ENCODE results near the gene CRYGC. TPM values are rescaled to one million over a fixed set of nuclear protein-coding genes. Genes with fewer than 3 reads are reported as not detected.
"Not testable (repeated sequence)": the region's sequence is repeated elsewhere in the genome, so short reads cannot be mapped to it uniquely, and the experiment has no call there.

Gene CRYGC
- total and polyA plus RNA-seq, 7 experiments from 2014 or later, result not detected

- H3K4me3 Mint-ChIP-seq; H3K36me3 ChIP-seq (ENCODE audit: control insufficient read depth in 2 of 3, insufficient read depth in 3 of 3, low read length in 3 of 3); H3K27me3 Mint-ChIP-seq; H3K4me3 ChIP-seq (ENCODE audit: low read length); H3K9me3 ChIP-seq (ENCODE audit: control insufficient read depth in 2 of 3, low read length in 3 of 3); intact Hi-C loops (cut with micrococcal nuclease); H3K27ac ChIP-seq (ENCODE audit: low read depth, low read length); H3K4me1 Mint-ChIP-seq; H3K27ac Mint-ChIP-seq; H3K4me1 ChIP-seq (ENCODE audit: control insufficient read depth in 2 of 2, insufficient read depth in 2 of 2, low read length in 2 of 2); H3K27me3 ChIP-seq (ENCODE audit: control insufficient read depth in 2 of 2, insufficient read depth in 2 of 2, low read length in 2 of 2); DNase-seq; ATAC-seq; CTCF ChIA-PET; POLR2A ChIA-PET; H3K36me3 Mint-ChIP-seq: not testable (repeated sequence)
- H3K9me3 Mint-ChIP-seq, result peaks cover 0 to 17% (median 4%) of the 10 kb centered on the region in 11 donors
These were observed 8.7 kb upstream of the CRYGC start for GRCh38 chr2:208138334-208138733.

GRCh38 chr2:208136716-208137094, 7.1 kb upstream of the CRYGC start:
- H3K27me3 ChIP-seq (ENCODE audit: control insufficient read depth in 2 of 2, insufficient read depth in 2 of 2, low read length in 2 of 2), result no peaks in the 10 kb centered on the region
- no peak overlapping the region for H3K27ac ChIP-seq (ENCODE audit: low read depth, low read length)
- Mint-ChIP-seq H3K9me3 (peaks cover 0 to 17% (median 4%) of the 10 kb centered on the region in 11 donors), H3K27ac (no peak overlapping the region), H3K36me3 (peaks cover 0 to 4% (median 0%) of the 10 kb centered on the region in 5 donors), H3K4me1 (peaks cover 0 to 7% (median 0%) of the 10 kb centered on the region in 7 donors), H3K27me3 (peaks cover 2 to 6% (median 5%) of the 10 kb centered on the region in 5 donors), H3K4me3 (no peak overlapping the region)
- DNase-seq (no peak), ATAC-seq (no peak)
- POLR2A ChIA-PET, result no interaction called here
- no peak overlapping the region for H3K4me3 ChIP-seq (ENCODE audit: low read length)
- H3K4me1 ChIP-seq (ENCODE audit: control insufficient read depth in 2 of 2, insufficient read depth in 2 of 2, low read length in 2 of 2), result peaks cover 0 to 4% of the 10 kb centered on the region in 2 donors
- H3K9me3 ChIP-seq (ENCODE audit: control insufficient read depth in 2 of 3, low read length in 3 of 3), result no peaks in the 10 kb centered on the region
- intact Hi-C loops (cut with micrococcal nuclease), result no loop called here
- CTCF ChIA-PET, result no interaction called here
- H3K36me3 ChIP-seq (ENCODE audit: control insufficient read depth in 2 of 3, insufficient read depth in 3 of 3, low read length in 3 of 3), result no peaks in the 10 kb centered on the region

GRCh38 chr2:208135794-208136715, 6.4 kb upstream of the CRYGC start:
- Mint-ChIP-seq H3K36me3 (peaks cover 0 to 4% (median 0%) of the 10 kb centered on the region in 5 donors), H3K27me3 (peaks cover 2 to 6% (median 5%) of the 10 kb centered on the region in 5 donors), H3K4me1 (peaks cover 0 to 7% (median 0%) of the 10 kb centered on the region in 7 donors), H3K27ac (no peak overlapping the region), H3K9me3 (peaks cover 0 to 17% (median 4%) of the 10 kb centered on the region in 11 donors), H3K4me3 (no peak overlapping the region)
- Histone ChIP-seq H3K4me3 (ENCODE audit: low read length) (no peak overlapping the region), H3K9me3 (ENCODE audit: control insufficient read depth in 2 of 3, low read length in 3 of 3) (no peaks in the 10 kb centered on the region), H3K4me1 (ENCODE audit: control insufficient read depth in 2 of 2, insufficient read depth in 2 of 2, low read length in 2 of 2) (peaks cover 0 to 4% of the 10 kb centered on the region in 2 donors), H3K27ac (ENCODE audit: low read depth, low read length) (no peak overlapping the region), H3K27me3 (ENCODE audit: control insufficient read depth in 2 of 2, insufficient read depth in 2 of 2, low read length in 2 of 2) (no peaks in the 10 kb centered on the region), H3K36me3 (ENCODE audit: control insufficient read depth in 2 of 3, insufficient read depth in 3 of 3, low read length in 3 of 3) (no peaks in the 10 kb centered on the region)
- DNase-seq (no peak), ATAC-seq (no peak)
- ChIA-PET POLR2A (no interaction called here), CTCF (no interaction called here)
- intact Hi-C loops (cut with micrococcal nuclease), result no loop called here

GRCh38 chr2:208134928-208135586, 5.4 kb upstream of the CRYGC start:
- H3K4me3 Mint-ChIP-seq, result peak overlapping the region in 1 of 10 donors; percentile 33
- CTCF ChIA-PET, result no interaction called here

GRCh38 chr2:208130712-208131110, 1.1 kb upstream of the CRYGC start:
- no peaks in the 10 kb centered on the region for H3K9me3 ChIP-seq (ENCODE audit: control insufficient read depth in 2 of 3, low read length in 3 of 3)
- peaks cover 0 to 7% (median 0%) of the 10 kb centered on the region in 7 donors for H3K4me1 Mint-ChIP-seq
- ATAC-seq (no peak), DNase-seq (no peak)
- no peak overlapping the region for H3K4me3 ChIP-seq (ENCODE audit: low read length)
- intact Hi-C loops (cut with micrococcal nuclease), result no loop called here
- peaks cover 7 to 22% (median 16%) of the 10 kb centered on the region in 5 donors for H3K27me3 Mint-ChIP-seq
- H3K9me3 Mint-ChIP-seq, result peaks cover 0 to 5% (median 0%) of the 10 kb centered on the region in 11 donors
- no peaks in the 10 kb centered on the region for H3K27me3 ChIP-seq (ENCODE audit: control insufficient read depth in 2 of 2, insufficient read depth in 2 of 2, low read length in 2 of 2)
- no peak overlapping the region for H3K27ac ChIP-seq (ENCODE audit: low read depth, low read length)
- peaks cover 0 to 4% of the 10 kb centered on the region in 2 donors for H3K4me1 ChIP-seq (ENCODE audit: control insufficient read depth in 2 of 2, insufficient read depth in 2 of 2, low read length in 2 of 2)
- POLR2A ChIA-PET, result interaction anchor here (0.6 kb wide), 1 partner anchor 129 kb away, joined by 4 read pairs; no protein-coding TSS in a partner anchor
- H3K36me3 Mint-ChIP-seq, result no peaks in the 10 kb centered on the region
- no peak overlapping the region for H3K27ac Mint-ChIP-seq
- CTCF ChIA-PET, result no interaction called here
- H3K4me3 Mint-ChIP-seq, result no peak overlapping the region
- no peaks in the 10 kb centered on the region for H3K36me3 ChIP-seq (ENCODE audit: control insufficient read depth in 2 of 3, insufficient read depth in 3 of 3, low read length in 3 of 3)

More at GRCh38 chr2:208134928-208135586, 5.4 kb upstream of the CRYGC start:
- H3K27ac ChIP-seq (ENCODE audit: low read depth, low read length), result no peak overlapping the region
- H3K4me3 ChIP-seq (ENCODE audit: low read length), result no peak overlapping the region
- Mint-ChIP-seq H3K27ac (no peak overlapping the region), H3K9me3 (peaks cover 0 to 17% (median 4%) of the 10 kb centered on the region in 11 donors), H3K4me1 (peaks cover 0 to 7% (median 0%) of the 10 kb centered on the region in 7 donors), H3K36me3 (peaks cover 0 to 4% (median 0%) of the 10 kb centered on the region in 5 donors), H3K27me3 (peaks cover 2 to 6% (median 5%) of the 10 kb centered on the region in 5 donors)
- peaks cover 0 to 4% of the 10 kb centered on the region in 2 donors for H3K4me1 ChIP-seq (ENCODE audit: control insufficient read depth in 2 of 2, insufficient read depth in 2 of 2, low read length in 2 of 2)
- no peak for DNase-seq
- intact Hi-C loops (cut with micrococcal nuclease), result no loop called here
- H3K9me3 ChIP-seq (ENCODE audit: control insufficient read depth in 2 of 3, low read length in 3 of 3), result no peaks in the 10 kb centered on the region
- ATAC-seq, result no peak
- POLR2A ChIA-PET, result no interaction called here
- no peaks in the 10 kb centered on the region for H3K36me3 ChIP-seq (ENCODE audit: control insufficient read depth in 2 of 3, insufficient read depth in 3 of 3, low read length in 3 of 3)
- H3K27me3 ChIP-seq (ENCODE audit: control insufficient read depth in 2 of 2, insufficient read depth in 2 of 2, low read length in 2 of 2), result no peaks in the 10 kb centered on the region

- Histone ChIP-seq H3K36me3 (ENCODE audit: control insufficient read depth in 2 of 3, insufficient read depth in 3 of 3, low read length in 3 of 3) (no peaks in the 10 kb centered on the region), H3K4me3 (ENCODE audit: low read length) (no peak overlapping the region), H3K27ac (ENCODE audit: low read depth, low read length) (no peak overlapping the region), H3K4me1 (ENCODE audit: control insufficient read depth in 2 of 2, insufficient read depth in 2 of 2, low read length in 2 of 2) (no peaks in the 10 kb centered on the region), H3K27me3 (ENCODE audit: control insufficient read depth in 2 of 2, insufficient read depth in 2 of 2, low read length in 2 of 2) (no peaks in the 10 kb centered on the region), H3K9me3 (ENCODE audit: control insufficient read depth in 2 of 3, low read length in 3 of 3) (no peaks in the 10 kb centered on the region)
- ChIA-PET POLR2A (no interaction called here), CTCF (no interaction called here)
- H3K4me3 Mint-ChIP-seq, result no peak overlapping the region
- intact Hi-C loops (cut with micrococcal nuclease), result no loop called here
- H3K9me3 Mint-ChIP-seq, result peaks cover 0 to 5% (median 0%) of the 10 kb centered on the region in 11 donors
- DNase-seq (no peak), ATAC-seq (no peak)
- peaks cover 4 to 15% (median 10%) of the 10 kb centered on the region in 7 donors for H3K4me1 Mint-ChIP-seq
- no peaks in the 10 kb centered on the region for H3K36me3 Mint-ChIP-seq
- H3K27ac Mint-ChIP-seq, result no peak overlapping the region
- peaks cover 21 to 44% (median 36%) of the 10 kb centered on the region in 5 donors for H3K27me3 Mint-ChIP-seq
These were observed 1.5 kb downstream of the CRYGC start for GRCh38 chr2:208128136-208128535.

Data from naive thymus-derived CD4-positive, alpha-beta T cell (primary cell).